Osteocyte (in vitro differentiated cells): ENCODE data around the gene KCNAB2. TPM values are rescaled to one million over a fixed set of nuclear protein-coding genes. Genes with fewer than 3 reads are reported as not detected.

Source experiments
- DNase-seq: peaks from one replicate; pipeline ENCODE4 v3.0.0; 2021; ENCODE audit warnings: mixed read lengths; ENCODE audit not compliant: unreplicated experiment; ENCODE audit errors: extremely low spot score
- H3K27ac Mint-ChIP-seq: one replicate; pipeline ENCODE4 v1.8.0; 2021; ENCODE audit warnings: mild to moderate bottlenecking, mixed read lengths; ENCODE audit not compliant: unreplicated experiment
- H3K27me3 Mint-ChIP-seq: one replicate; pipeline ENCODE4 v1.8.0; 2021; ENCODE audit warnings: mixed read lengths; ENCODE audit not compliant: unreplicated experiment
- H3K36me3 Mint-ChIP-seq: one replicate; pipeline ENCODE4 v1.8.0; 2021; ENCODE audit warnings: mixed read lengths; ENCODE audit not compliant: unreplicated experiment
- H3K4me1 Mint-ChIP-seq: one replicate; pipeline ENCODE4 v1.8.0; 2021; ENCODE audit warnings: mixed read lengths; ENCODE audit not compliant: unreplicated experiment
- H3K4me3 Mint-ChIP-seq: one replicate; pipeline ENCODE4 v1.8.0; 2021; ENCODE audit warnings: mild to moderate bottlenecking, moderate library complexity, mixed read lengths; ENCODE audit not compliant: unreplicated experiment
- H3K9me3 Mint-ChIP-seq: one replicate; pipeline ENCODE4 v1.8.0; 2021; ENCODE audit warnings: mixed read lengths; ENCODE audit not compliant: unreplicated experiment
- total RNA-seq: library from RNA; stranded (reverse); gene quantifications from 2 replicates; pipeline ENCODE4 v1.2.1, GENCODE V29; 2021
- TF ChIP-seq, protein P1 (sequence below): fragments of 200-600 bp; sonication (generic); IDR thresholded peaks from 2 replicates; pipeline ENCODE4 v1.5.0; 2021; ENCODE audit warnings: antibody characterized with exemption, mild to moderate bottlenecking, moderate library complexity

Gene KCNAB2
- total RNA-seq, 1 donor from 2014 or later: 9.3 TPM

- TF ChIP-seq, protein P1, sequence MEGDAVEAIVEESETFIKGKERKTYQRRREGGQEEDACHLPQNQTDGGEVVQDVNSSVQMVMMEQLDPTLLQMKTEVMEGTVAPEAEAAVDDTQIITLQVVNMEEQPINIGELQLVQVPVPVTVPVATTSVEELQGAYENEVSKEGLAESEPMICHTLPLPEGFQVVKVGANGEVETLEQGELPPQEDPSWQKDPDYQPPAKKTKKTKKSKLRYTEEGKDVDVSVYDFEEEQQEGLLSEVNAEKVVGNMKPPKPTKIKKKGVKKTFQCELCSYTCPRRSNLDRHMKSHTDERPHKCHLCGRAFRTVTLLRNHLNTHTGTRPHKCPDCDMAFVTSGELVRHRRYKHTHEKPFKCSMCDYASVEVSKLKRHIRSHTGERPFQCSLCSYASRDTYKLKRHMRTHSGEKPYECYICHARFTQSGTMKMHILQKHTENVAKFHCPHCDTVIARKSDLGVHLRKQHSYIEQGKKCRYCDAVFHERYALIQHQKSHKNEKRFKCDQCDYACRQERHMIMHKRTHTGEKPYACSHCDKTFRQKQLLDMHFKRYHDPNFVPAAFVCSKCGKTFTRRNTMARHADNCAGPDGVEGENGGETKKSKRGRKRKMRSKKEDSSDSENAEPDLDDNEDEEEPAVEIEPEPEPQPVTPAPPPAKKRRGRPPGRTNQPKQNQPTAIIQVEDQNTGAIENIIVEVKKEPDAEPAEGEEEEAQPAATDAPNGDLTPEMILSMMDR: no peak
- no peaks in the 10 kb centered on the region for H3K4me1 Mint-ChIP-seq
- no peaks in the 10 kb centered on the region for H3K9me3 Mint-ChIP-seq
- no peaks in the 10 kb centered on the region for H3K27me3 Mint-ChIP-seq
- H3K27ac Mint-ChIP-seq: no peak overlapping the region
- no peaks in the 10 kb centered on the region for H3K36me3 Mint-ChIP-seq
- H3K4me3 Mint-ChIP-seq: no peak overlapping the region
- DNase-seq: no peak
These were observed 24.8 kb downstream of the KCNAB2 start for GRCh38 chr1:6070450-6070974.

GRCh38 chr1:6071219-6071618 lies 25.5 kb downstream of the KCNAB2 start:
- no peak overlapping the region for H3K4me3 Mint-ChIP-seq
- peaks cover 3% of the 10 kb centered on the region for H3K9me3 Mint-ChIP-seq
- H3K27ac Mint-ChIP-seq: no peak overlapping the region
- no peaks in the 10 kb centered on the region for H3K27me3 Mint-ChIP-seq
- H3K36me3 Mint-ChIP-seq: no peaks in the 10 kb centered on the region
- TF ChIP-seq, protein P1: no peak
- no peaks in the 10 kb centered on the region for H3K4me1 Mint-ChIP-seq
- DNase-seq: no peak

DNA sequence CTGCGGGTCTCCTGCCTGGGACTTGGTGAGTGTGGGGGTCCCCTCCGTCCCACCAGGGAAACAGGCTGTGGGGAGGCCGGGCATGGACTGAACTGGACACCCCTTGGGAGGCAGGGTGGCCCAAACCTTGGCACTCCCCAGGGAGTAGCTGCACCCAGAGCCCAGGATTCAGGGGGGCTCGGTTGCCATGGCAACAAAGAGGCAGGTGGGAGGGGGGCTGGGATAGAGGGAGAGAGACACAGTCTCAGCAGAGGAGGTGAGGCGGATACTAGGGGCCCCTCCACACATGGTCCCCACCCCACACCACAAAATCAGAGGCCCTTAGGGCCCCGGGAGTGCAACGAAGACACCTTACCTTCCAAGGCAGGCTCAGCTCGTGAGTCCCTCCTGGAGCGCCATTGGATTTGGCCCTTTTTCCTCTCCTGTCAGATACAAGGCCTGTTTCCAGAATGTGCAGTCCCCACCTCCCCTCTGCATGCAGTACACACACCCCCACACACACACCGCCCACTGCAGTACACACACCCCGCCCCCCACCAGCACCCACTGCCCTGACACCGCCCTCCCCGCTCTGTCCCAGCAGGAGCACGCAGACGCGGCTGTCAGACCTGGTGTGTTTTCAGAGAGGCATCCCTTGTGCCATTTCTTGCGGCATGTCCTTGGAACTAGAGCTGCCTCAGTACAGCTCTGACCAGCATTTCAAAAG lies 27.2 kb downstream of the KCNAB2 start:
- Mint-ChIP-seq H3K27ac (no peak overlapping the region), H3K27me3 (no peaks in the 10 kb centered on the region), H3K4me1 (no peaks in the 10 kb centered on the region), H3K36me3 (no peaks in the 10 kb centered on the region), H3K4me3 (no peak overlapping the region), H3K9me3 (peaks cover 3% of the 10 kb centered on the region)
- no peak for DNase-seq
- TF ChIP-seq, protein P1: no peak

GRCh38 chr1:6073480-6074053 lies 27.9 kb downstream of the KCNAB2 start:
- H3K4me3 Mint-ChIP-seq: no peak overlapping the region
- peaks cover 3% of the 10 kb centered on the region for H3K9me3 Mint-ChIP-seq
- no peaks in the 10 kb centered on the region for H3K27me3 Mint-ChIP-seq
- no peak for DNase-seq
- TF ChIP-seq, protein P1: no peak
- H3K27ac Mint-ChIP-seq: no peak overlapping the region
- no peaks in the 10 kb centered on the region for H3K36me3 Mint-ChIP-seq
- H3K4me1 Mint-ChIP-seq: no peaks in the 10 kb centered on the region

DNA sequence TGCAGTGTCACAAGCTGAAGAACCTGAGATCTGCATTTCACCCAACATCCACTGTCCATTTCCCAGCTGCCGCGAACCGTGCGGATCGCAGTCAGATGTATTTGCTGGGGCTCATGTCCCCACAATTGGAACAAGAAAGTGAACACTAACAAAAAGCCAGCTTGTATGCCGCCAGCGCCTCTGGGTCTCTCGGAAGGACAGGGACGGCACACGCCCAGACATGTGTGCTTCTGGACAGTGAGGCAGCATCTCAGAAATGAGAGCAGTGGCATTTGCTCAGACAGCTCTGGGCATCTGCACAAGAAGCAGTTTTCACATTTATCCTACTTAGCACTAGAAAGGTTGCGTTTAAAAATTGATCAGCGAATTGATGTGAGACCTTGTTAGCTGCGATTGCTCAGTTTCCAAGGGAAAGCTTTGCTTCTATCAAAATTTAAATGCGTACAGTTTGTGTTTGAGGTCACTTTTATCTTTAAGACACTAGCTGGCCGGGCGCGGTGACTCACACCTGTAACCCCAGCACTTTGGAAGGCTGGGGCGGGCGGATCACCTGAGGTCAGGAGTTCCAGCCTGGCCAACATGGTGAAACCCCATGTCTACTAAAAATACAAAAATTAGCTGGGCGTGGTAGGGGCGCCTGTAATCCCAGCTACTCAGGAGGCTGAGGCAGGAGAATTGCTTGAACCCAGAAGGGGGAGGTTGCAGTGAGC lies 28.7 kb downstream of the KCNAB2 start:
- no peak for DNase-seq
- TF ChIP-seq, protein P1: no peak
- Mint-ChIP-seq H3K27ac (no peak overlapping the region), H3K36me3 (no peaks in the 10 kb centered on the region), H3K9me3 (peaks cover 3% of the 10 kb centered on the region), H3K27me3 (no peaks in the 10 kb centered on the region), H3K4me3 (no peak overlapping the region), H3K4me1 (no peaks in the 10 kb centered on the region)
